ENCODE measurements around the gene LGALS16.
"Not testable (repeated sequence)": the region's sequence is repeated elsewhere in the genome, so short reads cannot be mapped to it uniquely, and the experiment has no call there.

Gene LGALS16

GRCh38 chr19:39643591-39643990, 12.1 kb upstream of the LGALS16 start:
- no peak overlapping the region for H3K27ac ChIP-seq (ENCODE audit: low read depth, low read length)
- no peaks in the 10 kb centered on the region for H3K4me1 ChIP-seq (ENCODE audit: control insufficient read depth, insufficient read depth, low read length, unreplicated experiment)
- no peak overlapping the region for H3K4me3 ChIP-seq (ENCODE audit: low read depth, low read length)
- H3K79me2 ChIP-seq (ENCODE audit: control insufficient read depth, insufficient read depth, low read length, unreplicated experiment) = no peaks in the 10 kb centered on the region
- no peak overlapping the region for H2AFZ ChIP-seq (ENCODE audit: low read length, unreplicated experiment)
- no peaks in the 10 kb centered on the region for H3K36me3 ChIP-seq (ENCODE audit: insufficient read depth, low read length)
- peaks cover 13% of the 10 kb centered on the region for H3K27me3 ChIP-seq (ENCODE audit: insufficient read depth, low read length)

GRCh38 chr19:39645800-39646411, 9.8 kb upstream of the LGALS16 start:
- Histone ChIP-seq H3K27me3 (ENCODE audit: insufficient read depth, low read length) (peaks cover 13% of the 10 kb centered on the region), H2AFZ (ENCODE audit: low read length, unreplicated experiment) (no peak overlapping the region)

GRCh38 chr19:39647918-39648317, 7.8 kb upstream of the LGALS16 start:
- Histone ChIP-seq H3K4me3 (ENCODE audit: low read depth, low read length) (no peak overlapping the region), H3K79me2 (ENCODE audit: control insufficient read depth, insufficient read depth, low read length, unreplicated experiment) (no peaks in the 10 kb centered on the region), H3K4me1 (ENCODE audit: control insufficient read depth, insufficient read depth, low read length, unreplicated experiment) (no peaks in the 10 kb centered on the region), H3K27ac (ENCODE audit: low read depth, low read length) (no peak overlapping the region), H2AFZ (ENCODE audit: low read length, unreplicated experiment) (no peak overlapping the region), H3K27me3 (ENCODE audit: insufficient read depth, low read length) (peaks cover 6% of the 10 kb centered on the region), H3K36me3 (ENCODE audit: insufficient read depth, low read length) (no peaks in the 10 kb centered on the region)

More at GRCh38 chr19:39645800-39646411, 9.8 kb upstream of the LGALS16 start:
- H3K36me3 ChIP-seq (ENCODE audit: insufficient read depth, low read length) = no peaks in the 10 kb centered on the region
- H3K4me3 ChIP-seq (ENCODE audit: low read depth, low read length) = no peak overlapping the region
- no peaks in the 10 kb centered on the region for H3K79me2 ChIP-seq (ENCODE audit: control insufficient read depth, insufficient read depth, low read length, unreplicated experiment)
- H3K27ac ChIP-seq (ENCODE audit: low read depth, low read length) = no peak overlapping the region
- H3K4me1 ChIP-seq (ENCODE audit: control insufficient read depth, insufficient read depth, low read length, unreplicated experiment) = no peaks in the 10 kb centered on the region

- no peak overlapping the region for H3K27ac ChIP-seq (ENCODE audit: low read depth, low read length)
- no peaks in the 10 kb centered on the region for H3K36me3 ChIP-seq (ENCODE audit: insufficient read depth, low read length)
- no peaks in the 10 kb centered on the region for H3K79me2 ChIP-seq (ENCODE audit: control insufficient read depth, insufficient read depth, low read length, unreplicated experiment)
These were observed 4.1 kb downstream of the LGALS16 start for GRCh38 chr19:39659791-39660190.

GRCh38 chr19:39660661-39661060, 4.9 kb downstream of the LGALS16 start:
- H3K36me3 ChIP-seq (ENCODE audit: insufficient read depth, low read length) = no peaks in the 10 kb centered on the region
- no peaks in the 10 kb centered on the region for H3K79me2 ChIP-seq (ENCODE audit: control insufficient read depth, insufficient read depth, low read length, unreplicated experiment)
- no peaks in the 10 kb centered on the region for H3K4me1 ChIP-seq (ENCODE audit: control insufficient read depth, insufficient read depth, low read length, unreplicated experiment)
- peaks cover 24% of the 10 kb centered on the region for H3K27me3 ChIP-seq (ENCODE audit: insufficient read depth, low read length)
- H3K27ac ChIP-seq (ENCODE audit: low read depth, low read length) = no peak overlapping the region
- no peak overlapping the region for H3K4me3 ChIP-seq (ENCODE audit: low read depth, low read length)
- no peak overlapping the region for H2AFZ ChIP-seq (ENCODE audit: low read length, unreplicated experiment)

More at GRCh38 chr19:39659791-39660190, 4.1 kb downstream of the LGALS16 start:
- no peaks in the 10 kb centered on the region for H3K4me1 ChIP-seq (ENCODE audit: control insufficient read depth, insufficient read depth, low read length, unreplicated experiment)
- no peak overlapping the region for H2AFZ ChIP-seq (ENCODE audit: low read length, unreplicated experiment)
- H3K27me3 ChIP-seq (ENCODE audit: insufficient read depth, low read length) = peaks cover 24% of the 10 kb centered on the region
- no peak overlapping the region for H3K4me3 ChIP-seq (ENCODE audit: low read depth, low read length)

GRCh38 chr19:39661565-39661964, 5.9 kb downstream of the LGALS16 start:
- Histone ChIP-seq H3K27me3 (ENCODE audit: insufficient read depth, low read length) (peaks cover 24% of the 10 kb centered on the region), H3K4me1 (ENCODE audit: control insufficient read depth, insufficient read depth, low read length, unreplicated experiment) (no peaks in the 10 kb centered on the region), H3K36me3 (ENCODE audit: insufficient read depth, low read length) (no peaks in the 10 kb centered on the region), H3K79me2 (ENCODE audit: control insufficient read depth, insufficient read depth, low read length, unreplicated experiment) (no peaks in the 10 kb centered on the region), H2AFZ (ENCODE audit: low read length, unreplicated experiment) (no peak overlapping the region), H3K4me3 (ENCODE audit: low read depth, low read length) (no peak overlapping the region), H3K27ac (ENCODE audit: low read depth, low read length) (no peak overlapping the region)

GRCh38 chr19:39669860-39670259, 14.1 kb downstream of the LGALS16 start:
- H3K4me3 ChIP-seq (ENCODE audit: low read depth, low read length); H3K36me3 ChIP-seq (ENCODE audit: insufficient read depth, low read length); H3K27me3 ChIP-seq (ENCODE audit: insufficient read depth, low read length); H2AFZ ChIP-seq (ENCODE audit: low read length, unreplicated experiment); H3K27ac ChIP-seq (ENCODE audit: low read depth, low read length); H3K4me1 ChIP-seq (ENCODE audit: control insufficient read depth, insufficient read depth, low read length, unreplicated experiment); H3K79me2 ChIP-seq (ENCODE audit: control insufficient read depth, insufficient read depth, low read length, unreplicated experiment): not testable (repeated sequence)

- no peaks in the 10 kb centered on the region for H3K79me2 ChIP-seq (ENCODE audit: control insufficient read depth, insufficient read depth, low read length, unreplicated experiment)
- no peak overlapping the region for H2AFZ ChIP-seq (ENCODE audit: low read length, unreplicated experiment)
- no peaks in the 10 kb centered on the region for H3K4me1 ChIP-seq (ENCODE audit: control insufficient read depth, insufficient read depth, low read length, unreplicated experiment)
These were observed 15.3 kb downstream of the LGALS16 start for GRCh38 chr19:39670998-39671397.

GRCh38 chr19:39671739-39672363, 16.1 kb downstream of the LGALS16 start:
- Histone ChIP-seq H3K27ac (ENCODE audit: low read depth, low read length) (no peak overlapping the region), H3K27me3 (ENCODE audit: insufficient read depth, low read length) (peaks cover 18% of the 10 kb centered on the region), H3K36me3 (ENCODE audit: insufficient read depth, low read length) (no peaks in the 10 kb centered on the region), H3K4me1 (ENCODE audit: control insufficient read depth, insufficient read depth, low read length, unreplicated experiment) (no peaks in the 10 kb centered on the region), H3K4me3 (ENCODE audit: low read depth, low read length) (no peak overlapping the region), H2AFZ (ENCODE audit: low read length, unreplicated experiment) (no peak overlapping the region), H3K79me2 (ENCODE audit: control insufficient read depth, insufficient read depth, low read length, unreplicated experiment) (no peaks in the 10 kb centered on the region)

More at GRCh38 chr19:39670998-39671397, 15.3 kb downstream of the LGALS16 start:
- H3K4me3 ChIP-seq (ENCODE audit: low read depth, low read length) = no peak overlapping the region
- no peaks in the 10 kb centered on the region for H3K36me3 ChIP-seq (ENCODE audit: insufficient read depth, low read length)
- no peak overlapping the region for H3K27ac ChIP-seq (ENCODE audit: low read depth, low read length)
- peaks cover 18% of the 10 kb centered on the region for H3K27me3 ChIP-seq (ENCODE audit: insufficient read depth, low read length)

- H3K79me2 ChIP-seq (ENCODE audit: control insufficient read depth, insufficient read depth, low read length, unreplicated experiment) = no peaks in the 10 kb centered on the region
- no peaks in the 10 kb centered on the region for H3K36me3 ChIP-seq (ENCODE audit: insufficient read depth, low read length)
- no peak overlapping the region for H3K4me3 ChIP-seq (ENCODE audit: low read depth, low read length)
- no peaks in the 10 kb centered on the region for H3K4me1 ChIP-seq (ENCODE audit: control insufficient read depth, insufficient read depth, low read length, unreplicated experiment)
- H2AFZ ChIP-seq (ENCODE audit: low read length, unreplicated experiment) = no peak overlapping the region
- H3K27ac ChIP-seq (ENCODE audit: low read depth, low read length) = no peak overlapping the region
- peaks cover 18% of the 10 kb centered on the region for H3K27me3 ChIP-seq (ENCODE audit: insufficient read depth, low read length)
These were observed 16.8 kb downstream of the LGALS16 start for GRCh38 chr19:39672473-39672872.

- H3K79me2 ChIP-seq (ENCODE audit: control insufficient read depth, insufficient read depth, low read length, unreplicated experiment); H3K36me3 ChIP-seq (ENCODE audit: insufficient read depth, low read length); H2AFZ ChIP-seq (ENCODE audit: low read length, unreplicated experiment); H3K27ac ChIP-seq (ENCODE audit: low read depth, low read length); H3K4me3 ChIP-seq (ENCODE audit: low read depth, low read length); H3K4me1 ChIP-seq (ENCODE audit: control insufficient read depth, insufficient read depth, low read length, unreplicated experiment): not testable (repeated sequence)
- peaks cover 18% of the 10 kb centered on the region for H3K27me3 ChIP-seq (ENCODE audit: insufficient read depth, low read length)
These were observed 18.1 kb downstream of the LGALS16 start for GRCh38 chr19:39673862-39674261.

All from ACC112 (cell line).